ENCODE data around the gene CYP1B1.
"Not testable (repeated sequence)": the region's sequence is repeated elsewhere in the genome, so short reads cannot be mapped to it uniquely, and the experiment has no call there.

CYP1B1 gene

DNA sequence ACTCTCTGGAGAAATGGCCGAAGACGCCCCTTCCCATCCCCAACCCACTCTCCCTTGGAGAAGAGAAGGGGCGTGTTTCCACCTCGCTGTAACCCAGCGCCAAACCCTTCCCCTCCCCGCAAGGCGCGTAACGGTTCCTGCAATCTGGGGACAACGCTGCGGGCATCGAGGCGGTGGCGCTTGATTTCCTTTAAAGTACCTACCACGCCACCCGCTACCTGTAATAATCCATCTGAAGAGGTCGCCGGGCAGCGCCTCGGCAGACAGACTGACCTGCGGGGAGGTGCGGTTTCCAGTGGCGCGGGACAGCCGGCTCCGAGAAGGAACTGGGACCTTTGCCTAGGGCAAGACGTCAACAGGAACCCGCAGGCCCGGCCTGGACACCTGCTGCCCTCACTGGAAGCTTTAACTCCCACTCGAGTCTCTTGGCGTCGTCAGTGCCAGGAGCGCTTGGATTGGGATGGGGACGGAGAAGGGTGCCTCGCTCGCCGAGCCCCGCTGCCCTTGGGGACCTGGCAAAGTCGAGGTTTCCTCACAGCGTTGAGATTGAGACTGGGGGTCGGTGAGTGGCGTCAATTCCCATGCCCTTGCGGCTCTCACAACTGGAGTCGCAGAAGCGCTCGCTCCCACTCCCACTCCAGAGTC, at the start of gene CYP1B1:
Gene CYP1B1, minus strand, starts transcription at position 645 of the 645 bp plus-strand sequence. CDS start 763 bp downstream, outside the sequence.
- no peak for DNase-seq

- DNase-seq, result no peak
Observed at GRCh38 chr2:38125007-38125406, 49.1 kb upstream of the CYP1B1 start.

- DNase-seq, result no peak
Observed at GRCh38 chr2:38123911-38124310, 48.0 kb upstream of the CYP1B1 start.

- no peak for DNase-seq
Observed at GRCh38 chr2:38122344-38122743, 46.4 kb upstream of the CYP1B1 start.

DNA sequence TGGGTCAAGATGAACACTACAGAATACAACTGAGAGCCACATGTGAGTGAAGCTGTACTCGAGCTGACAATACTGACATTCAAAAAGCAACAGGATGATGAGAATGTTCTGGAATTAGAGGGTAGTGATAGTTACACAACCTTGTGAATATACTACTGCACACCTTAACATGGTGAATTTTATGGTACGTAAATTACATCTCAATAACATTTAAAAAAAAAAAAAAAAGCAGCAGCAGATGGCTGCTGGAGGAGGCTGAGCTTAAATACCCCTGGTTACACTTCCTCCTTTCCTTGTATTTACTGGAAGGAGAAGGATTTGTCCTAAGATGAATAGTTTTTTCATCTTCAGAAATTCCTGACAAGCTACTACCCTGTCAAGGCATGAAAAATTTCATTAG, 45.5 kb upstream of the CYP1B1 start:
- no peak for DNase-seq

GRCh38 chr2:38120829-38121228, 44.9 kb upstream of the CYP1B1 start:
- DNase-seq, result no peak

DNA sequence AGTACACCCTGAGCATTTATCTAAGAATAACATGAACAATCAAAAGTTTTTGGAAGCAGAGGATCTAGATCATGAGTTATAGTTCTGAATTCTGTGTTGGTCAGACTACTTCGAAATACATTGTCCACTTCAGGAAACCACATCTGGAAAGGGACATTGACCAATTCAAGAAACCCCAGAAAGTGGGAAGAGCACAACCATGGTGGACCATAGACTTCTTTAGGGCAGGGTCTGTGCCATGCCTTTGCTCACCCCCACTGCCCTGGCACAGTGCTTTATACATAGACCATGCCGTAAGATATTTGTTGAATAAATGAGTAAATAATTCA, 44.3 kb upstream of the CYP1B1 start:
- DNase-seq, result no peak

- no peak for DNase-seq
Observed at GRCh38 chr2:38116762-38117161, 40.8 kb upstream of the CYP1B1 start.

- no peak for DNase-seq
Observed at GRCh38 chr2:38115216-38116032, 39.5 kb upstream of the CYP1B1 start.

- DNase-seq, result no peak
Observed at GRCh38 chr2:38113981-38114708, 38.2 kb upstream of the CYP1B1 start.

- no peak for DNase-seq
Observed at GRCh38 chr2:38113051-38113450, 37.1 kb upstream of the CYP1B1 start.

DNA sequence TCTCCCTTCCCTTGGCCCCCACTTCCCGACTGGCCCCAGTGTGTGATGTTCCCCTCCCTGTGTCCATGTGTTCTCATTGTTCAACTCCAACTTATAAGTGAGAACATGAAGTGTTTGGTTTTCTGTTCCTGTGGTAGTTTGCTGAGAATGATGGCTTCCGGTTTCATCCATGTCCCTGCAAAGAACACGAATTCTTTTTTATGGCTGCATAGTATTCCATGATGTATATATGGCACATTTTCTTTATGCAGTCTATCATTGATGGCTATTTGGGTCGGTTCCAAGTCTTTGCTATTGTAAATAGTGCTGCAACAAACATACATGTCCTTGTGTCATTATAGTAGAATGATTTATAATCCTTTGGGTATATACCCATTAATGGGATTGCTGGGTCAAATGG, 35.4 kb upstream of the CYP1B1 start:
- DNase-seq, result not testable (repeated sequence)

DNA sequence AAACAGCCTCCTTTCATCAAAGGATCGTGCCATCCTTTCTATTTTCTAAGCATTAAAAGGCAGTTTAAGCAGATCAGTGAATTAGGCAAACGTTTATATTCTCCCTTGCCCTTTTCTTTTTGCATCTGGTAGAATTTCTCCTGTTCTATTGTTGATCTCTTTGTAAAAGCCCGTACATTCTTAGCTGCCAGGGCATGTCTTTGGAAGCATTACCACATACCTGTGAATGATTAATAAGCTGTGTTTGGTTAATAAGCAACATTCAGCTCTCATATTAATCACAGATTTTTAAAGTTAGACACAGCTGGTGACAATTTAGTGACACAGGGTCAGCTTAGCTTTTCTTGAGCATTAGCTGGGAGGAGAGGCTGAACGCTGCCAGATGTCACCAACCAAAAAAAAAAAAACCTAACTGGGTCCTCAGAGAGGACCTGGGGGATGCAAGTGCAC, 33.8 kb upstream of the CYP1B1 start:
- DNase-seq, result no peak

DNA sequence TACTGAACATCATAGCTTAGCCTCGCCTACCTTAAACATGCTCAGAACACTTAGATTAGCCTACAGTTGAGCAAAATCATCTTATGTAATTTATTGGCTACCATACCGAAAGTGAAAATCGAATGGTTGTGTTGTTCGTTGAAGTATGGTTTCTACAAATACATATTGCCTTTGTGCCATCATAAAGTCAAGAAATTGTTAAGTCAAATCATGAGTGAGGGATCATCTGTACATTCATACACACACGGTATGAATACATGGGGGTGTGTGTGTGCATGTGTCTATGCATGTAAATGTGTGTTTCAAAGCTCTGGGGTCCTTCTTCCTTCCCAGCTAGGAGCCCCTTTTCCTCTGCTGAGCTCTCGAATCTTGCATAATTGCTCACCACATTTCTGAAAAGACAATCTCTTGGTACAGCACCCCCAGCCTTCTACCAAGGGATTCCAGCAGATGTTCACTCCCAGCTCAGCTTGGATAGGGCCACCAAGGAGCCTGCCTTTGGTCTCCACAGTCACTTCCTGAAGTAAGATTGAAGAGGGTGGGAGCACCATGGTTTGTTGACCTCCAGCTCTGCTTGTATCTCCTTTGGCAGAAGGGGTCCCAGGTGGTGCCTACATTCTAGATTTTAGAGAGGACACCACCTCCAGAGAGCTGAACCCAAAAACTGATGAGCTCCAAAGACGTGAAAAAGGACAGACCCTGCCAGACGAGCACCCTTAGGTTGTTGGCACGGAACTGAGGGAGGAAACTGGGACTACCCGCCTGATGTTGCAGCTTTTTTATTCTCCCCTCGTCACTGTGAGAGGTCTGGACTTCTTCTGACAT, 33.2 kb upstream of the CYP1B1 start:
- no peak for DNase-seq

- no peak for DNase-seq
Observed at GRCh38 chr2:38107738-38108410, 31.9 kb upstream of the CYP1B1 start.

DNA sequence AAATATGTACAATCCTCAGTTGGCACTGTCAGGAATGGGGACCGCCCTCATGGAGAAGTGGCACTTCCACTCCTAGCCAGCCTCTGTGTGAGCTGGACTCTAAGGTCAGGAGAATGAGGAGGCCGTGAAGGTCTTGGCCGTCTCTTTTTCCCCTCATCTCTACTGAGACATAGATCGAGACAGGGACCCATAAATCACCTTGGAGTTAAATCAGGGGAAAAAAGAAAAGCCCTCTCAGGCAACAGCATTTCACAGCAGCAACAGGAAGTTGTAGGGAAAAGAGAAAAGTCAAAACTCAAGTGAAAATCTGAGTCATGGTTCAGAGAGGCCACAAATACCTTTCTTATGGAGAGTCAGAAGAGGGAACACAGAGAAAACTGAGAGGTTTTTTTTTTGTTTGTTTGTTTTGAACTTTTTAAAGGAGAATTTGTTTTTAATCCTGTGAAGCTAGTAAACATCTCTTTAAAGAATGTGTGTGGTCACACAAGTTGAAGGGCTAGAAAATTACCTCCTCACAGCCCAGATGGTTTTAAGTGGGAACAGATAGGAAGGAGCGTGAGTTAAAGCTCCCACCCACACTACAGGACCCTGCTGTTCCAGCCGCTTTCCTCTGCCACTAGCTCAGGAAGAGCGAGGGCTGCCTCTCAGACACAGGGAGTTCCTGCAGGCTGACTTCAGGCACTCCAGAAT, 30.6 kb upstream of the CYP1B1 start:
- no peak for DNase-seq

DNA sequence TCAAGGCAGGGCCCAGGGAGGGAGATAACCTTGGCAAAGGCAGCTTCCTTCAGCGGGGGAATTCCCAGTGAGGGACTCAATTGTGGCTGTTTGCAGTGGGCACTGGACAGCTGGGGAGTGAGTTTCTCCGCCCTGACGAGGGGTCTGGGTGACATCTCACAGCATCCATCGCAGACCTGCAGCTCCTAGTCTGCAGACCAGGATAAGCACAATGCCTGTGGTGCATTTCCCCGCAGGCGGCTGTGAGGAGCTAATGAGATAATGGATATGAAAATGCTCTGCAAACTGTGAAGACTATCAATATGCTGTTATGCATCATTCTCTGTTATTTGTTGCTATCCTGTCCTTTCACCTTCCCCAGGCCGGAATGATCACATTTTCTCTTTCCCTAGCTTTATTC, 30.0 kb upstream of the CYP1B1 start:
- no peak for DNase-seq

GRCh38 chr2:38104598-38104997, 28.6 kb upstream of the CYP1B1 start:
- no peak for DNase-seq

GRCh38 chr2:38100328-38100727, 24.4 kb upstream of the CYP1B1 start:
- no peak for DNase-seq

DNA sequence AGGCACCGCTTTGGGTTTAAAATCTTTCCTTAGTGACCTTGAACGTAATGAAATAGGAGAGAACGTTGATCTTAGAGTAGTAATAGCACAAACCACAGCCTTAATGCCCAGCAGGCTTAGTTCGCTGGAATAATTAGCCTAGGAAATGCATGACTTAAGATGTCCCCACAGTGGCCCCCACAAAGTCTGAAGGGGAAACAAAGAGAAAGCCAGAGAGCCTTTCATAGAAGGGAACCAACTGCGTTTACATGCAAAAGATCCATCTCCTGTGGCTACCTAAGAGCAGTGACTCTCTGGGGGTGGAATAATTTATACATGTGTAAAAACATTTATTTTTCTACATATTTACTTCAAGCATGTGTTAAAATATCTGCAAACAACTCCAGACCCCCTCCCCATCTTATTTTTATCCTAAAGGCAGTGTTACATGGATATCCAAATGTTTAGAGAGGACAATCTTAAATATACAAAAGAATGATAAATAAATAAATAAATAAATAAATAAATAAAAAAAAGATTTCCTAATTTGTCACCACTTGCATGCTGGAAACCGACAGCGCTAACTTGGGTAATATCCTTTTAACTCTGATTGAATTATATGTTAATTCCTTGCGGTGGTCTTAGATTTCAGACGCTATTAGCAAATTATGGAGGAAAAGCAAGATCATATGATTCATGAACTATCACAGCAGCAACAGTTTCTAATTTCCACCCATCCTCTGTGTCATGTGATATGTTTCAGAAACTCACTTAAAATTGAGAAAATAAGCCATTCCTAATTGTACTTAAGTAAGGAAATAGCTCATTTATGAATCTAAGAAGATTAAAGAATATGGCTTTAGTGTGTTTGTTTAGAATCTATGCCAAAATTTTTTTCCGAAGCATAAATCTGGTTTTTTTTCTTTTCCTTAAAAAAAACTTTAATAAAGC, 23.4 kb upstream of the CYP1B1 start:
- DNase-seq, result no peak

All from DMS 273 treated with DMSO at 0.1 percent for 48 hours (cell line).